HepG2 (cell line): Measurements from ENCODE around the gene CDC42BPG. TPM values are rescaled to one million over a fixed set of nuclear protein-coding genes. Genes with fewer than 3 reads are reported as not detected.

Experiments used
- CBX1 ChIP-seq: IDR thresholded peaks from one replicate; pipeline ENCODE4 v1.6.1; 2016; ENCODE audit warnings: antibody characterized with exemption, low read depth
- CSRNP1 ChIP-seq: sonication (generic); formaldehyde crosslinking; IDR thresholded peaks from 2 replicates; pipeline ENCODE4 v1.8.1; 2023; ENCODE audit warnings: mild to moderate bottlenecking, missing genetic modification reagents
- GMEB2 ChIP-seq: IDR thresholded peaks from 2 replicates; pipeline ENCODE4 v1.6.1; 2016; ENCODE audit warnings: missing biosample characterization, missing genetic modification reagents, low read depth
- MTA3 ChIP-seq: sonication (generic); formaldehyde crosslinking; IDR thresholded peaks from 2 replicates; pipeline ENCODE4 v1.4.0; 2020; ENCODE audit warnings: missing genetic modification reagents
- MZF1 ChIP-seq: sonication (generic); formaldehyde crosslinking; IDR thresholded peaks from 2 replicates; pipeline ENCODE4 v1.8.1; 2023; ENCODE audit warnings: mild to moderate bottlenecking, missing genetic modification reagents, borderline replicate concordance
- SIN3A ChIP-seq: IDR thresholded peaks from 2 replicates; pipeline ENCODE4 v1.6.1; 2011; ENCODE audit warnings: low read depth, mild to moderate bottlenecking, control low read depth, low read length, borderline replicate concordance
- SP140L ChIP-seq: sonication (generic); formaldehyde crosslinking; IDR thresholded peaks from 2 replicates; pipeline ENCODE4 v1.4.0; 2020; ENCODE audit warnings: missing genetic modification reagents, borderline replicate concordance
- SRSF1 ChIP-seq: fragments of 200-400 bp; formaldehyde crosslinking; optimal IDR thresholded peaks from 2 replicates; pipeline ENCODE3; 2017; ENCODE audit warnings: mild to moderate bottlenecking, low read depth, low read length, moderate library complexity
- SYNCRIP ChIP-seq: fragments of 200-400 bp; formaldehyde crosslinking; IDR thresholded peaks from 2 replicates; pipeline ENCODE4 v1.6.1; 2018; ENCODE audit warnings: mild to moderate bottlenecking, low read depth, low read length; ENCODE audit not compliant: insufficient read depth
- TAF15 ChIP-seq: fragments of 200-400 bp; formaldehyde crosslinking; IDR thresholded peaks from one replicate; pipeline ENCODE4 v1.6.1; 2018; ENCODE audit warnings: mild to moderate bottlenecking, low read depth, low read length; ENCODE audit not compliant: poor library complexity, severe bottlenecking
- TBX2 ChIP-seq: sonication (generic); formaldehyde crosslinking; IDR thresholded peaks from 2 replicates; pipeline ENCODE4 v1.5.0; 2020; ENCODE audit warnings: missing genetic modification reagents, mild to moderate bottlenecking, borderline replicate concordance
- TCF12 ChIP-seq, 2 experiments: fragments of 450-650 bp in 1 of 2; sonication (generic) in 1 of 2; formaldehyde crosslinking in 1 of 2; IDR thresholded peaks; 2 replicates each; pipeline versions ENCODE4 v1.6.1 to v1.8.0; 2017 to 2022; ENCODE audit warnings: antibody characterized with exemption in 1 of 2, mild to moderate bottlenecking in 1 of 2, missing genetic modification reagents in 1 of 2, moderate library complexity in 1 of 2
- YEATS4 ChIP-seq: sonication (generic); formaldehyde crosslinking; IDR thresholded peaks from 2 replicates; pipeline ENCODE4 v1.4.0; 2020; ENCODE audit warnings: missing genetic modification reagents, borderline replicate concordance
- ZC3H13 ChIP-seq: sonication (generic); formaldehyde crosslinking; IDR thresholded peaks from 2 replicates; pipeline ENCODE4 v1.8.1; 2023; ENCODE audit warnings: mild to moderate bottlenecking, missing genetic modification reagents, moderate library complexity
- ZNF230 ChIP-seq: sonication (generic); formaldehyde crosslinking; IDR thresholded peaks from 2 replicates; pipeline ENCODE4 v1.4.0; 2020; ENCODE audit warnings: mild to moderate bottlenecking, missing genetic modification reagents
- ZNF331 ChIP-seq: sonication (generic); formaldehyde crosslinking; IDR thresholded peaks from 2 replicates; pipeline ENCODE4 v1.4.0; 2020; ENCODE audit warnings: missing genetic modification reagents
- ZNF382 ChIP-seq: sonication (generic); formaldehyde crosslinking; IDR thresholded peaks from 2 replicates; pipeline ENCODE4 v1.5.0; 2020; ENCODE audit warnings: missing genetic modification reagents, mild to moderate bottlenecking, borderline replicate concordance
- ZNF543 ChIP-seq: sonication (generic); formaldehyde crosslinking; IDR thresholded peaks from 2 replicates; pipeline ENCODE4 v1.4.0; 2020; ENCODE audit warnings: mild to moderate bottlenecking, missing genetic modification reagents
- ZNF746 ChIP-seq: sonication (generic); formaldehyde crosslinking; IDR thresholded peaks from 2 replicates; pipeline ENCODE4 v1.8.0; 2022; ENCODE audit warnings: mild to moderate bottlenecking, missing genetic modification reagents
- ZNF749 ChIP-seq: sonication (generic); formaldehyde crosslinking; IDR thresholded peaks from 2 replicates; pipeline ENCODE4 v1.8.0; 2022; ENCODE audit warnings: mild to moderate bottlenecking, missing genetic modification reagents, moderate library complexity, borderline replicate concordance
- polyA plus RNA-seq, 8 experiments: library from polyadenylated mRNA; depleted of rRNA in 3 of 8; stranded (reverse) in 7 of 8; unstranded in 1 of 8; fragments of >200 nt; fragmentation: Illumina TruSeq in 4 of 8; extraction: Trizol in 4 of 8; gene quantifications; 2 replicates each; pipeline versions ENCODE4 v1.2.1 to v1.2.3, GENCODE V29; 2011 to 2016; ENCODE audit warnings: low read depth in 4 of 8, missing spikeins in 1 of 8, mixed read lengths in 1 of 8; ENCODE audit not compliant: insufficient read depth in 1 of 8
- total RNA-seq, 5 experiments: library from RNA; depleted of rRNA; stranded (reverse); fragments of >200 nt; fragmentation: Illumina TruSeq; extraction: Trizol; gene quantifications; 2 replicates each; pipeline ENCODE4 v1.2.3, GENCODE V29; 2016; ENCODE audit warnings: low read depth in 1 of 5
- TF ChIP-seq, protein P1 (sequence below): sonication (generic); formaldehyde crosslinking; IDR thresholded peaks from 2 replicates; pipeline ENCODE4 v1.4.0; 2020; ENCODE audit warnings: missing genetic modification reagents
- TF ChIP-seq, protein P2 (sequence below): IDR thresholded peaks from 2 replicates; pipeline ENCODE4 v1.6.1; 2012; ENCODE audit warnings: inconsistent platforms

Gene CDC42BPG
- total and polyA plus RNA-seq, 2 of the 13 experiments (the other 11 are each of a cell fraction or from before 2014, with no cell fraction given) = 0.55 to 1.4 TPM

- TF ChIP-seq MZF1 (CRISPR knock-in tag) (no peak), TCF12 (IDR thresholded peaks at IDR 0.05) (no peak), TCF12 (CRISPR knock-in tag; IDR thresholded peaks at IDR 0.05) (no peak), MTA3 (CRISPR knock-in tag) (no peak), ZC3H13 (CRISPR knock-in tag) (no peak), TBX2 (peak; percentile 73), SYNCRIP (no peak), ZNF746 (CRISPR knock-in tag) (no peak), ZNF543 (CRISPR knock-in tag) (peak; percentile 43; the same call in 1 of the 2 replicates), TAF15 (no peak), GMEB2 (CRISPR knock-in tag) (no peak), CBX1 (no peak), CSRNP1 (CRISPR knock-in tag) (no peak), YEATS4 (CRISPR knock-in tag) (peak; percentile 41; the same call in 1 of the 2 replicates), SIN3A (0 out of 2 replicates have a peak, but pooled peaks have one; percentile 49), SP140L (CRISPR knock-in tag) (no peak), ZNF382 (CRISPR knock-in tag) (no peak), SRSF1 (peak; percentile 41), ZNF230 (CRISPR knock-in tag) (0 out of 2 replicates have a peak, but pooled peaks have one; percentile 39), ZNF749 (CRISPR knock-in tag) (no peak), ZNF331 (CRISPR knock-in tag) (peak; percentile 10; the same call in 1 of the 2 replicates)
- TF ChIP-seq, protein P1, sequence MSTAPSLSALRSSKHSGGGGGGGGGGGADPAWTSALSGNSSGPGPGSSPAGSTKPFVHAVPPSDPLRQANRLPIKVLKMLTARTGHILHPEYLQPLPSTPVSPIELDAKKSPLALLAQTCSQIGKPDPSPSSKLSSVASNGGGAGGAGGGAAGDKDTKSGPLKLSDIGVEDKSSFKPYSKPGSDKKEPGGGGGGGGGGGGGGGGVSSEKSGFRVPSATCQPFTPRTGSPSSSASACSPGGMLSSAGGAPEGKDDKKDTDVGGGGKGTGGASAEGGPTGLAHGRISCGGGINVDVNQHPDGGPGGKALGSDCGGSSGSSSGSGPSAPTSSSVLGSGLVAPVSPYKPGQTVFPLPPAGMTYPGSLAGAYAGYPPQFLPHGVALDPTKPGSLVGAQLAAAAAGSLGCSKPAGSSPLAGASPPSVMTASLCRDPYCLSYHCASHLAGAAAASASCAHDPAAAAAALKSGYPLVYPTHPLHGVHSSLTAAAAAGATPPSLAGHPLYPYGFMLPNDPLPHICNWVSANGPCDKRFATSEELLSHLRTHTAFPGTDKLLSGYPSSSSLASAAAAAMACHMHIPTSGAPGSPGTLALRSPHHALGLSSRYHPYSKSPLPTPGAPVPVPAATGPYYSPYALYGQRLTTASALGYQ (CRISPR knock-in tag) = no peak; the same call in 1 of the 2 replicates
- TF ChIP-seq, protein P2, sequence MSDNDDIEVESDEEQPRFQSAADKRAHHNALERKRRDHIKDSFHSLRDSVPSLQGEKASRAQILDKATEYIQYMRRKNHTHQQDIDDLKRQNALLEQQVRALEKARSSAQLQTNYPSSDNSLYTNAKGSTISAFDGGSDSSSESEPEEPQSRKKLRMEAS = peak; percentile 72; the same call in 1 of the 2 replicates
Observed at GRCh38 chr11:64842851-64843685, 1.4 kb downstream of the CDC42BPG start (continued).
